T1000 (cell line): Measurements from ENCODE around the gene SCN4B.

Source experiments
- DNase-seq: peaks from one replicate; lab custom pipeline; 2025; ENCODE audit warnings: mixed read lengths; lab: John Stamatoyannopoulos, UW

Gene SCN4B

GRCh38 chr11:118129471-118130172, 23.0 kb downstream of the SCN4B start:
- DNase-seq = no peak

GRCh38 chr11:118128721-118129470, 23.7 kb downstream of the SCN4B start:
- no peak for DNase-seq

- DNase-seq = no peak
Observed at GRCh38 chr11:118128310-118128709, 24.3 kb downstream of the SCN4B start.

DNA sequence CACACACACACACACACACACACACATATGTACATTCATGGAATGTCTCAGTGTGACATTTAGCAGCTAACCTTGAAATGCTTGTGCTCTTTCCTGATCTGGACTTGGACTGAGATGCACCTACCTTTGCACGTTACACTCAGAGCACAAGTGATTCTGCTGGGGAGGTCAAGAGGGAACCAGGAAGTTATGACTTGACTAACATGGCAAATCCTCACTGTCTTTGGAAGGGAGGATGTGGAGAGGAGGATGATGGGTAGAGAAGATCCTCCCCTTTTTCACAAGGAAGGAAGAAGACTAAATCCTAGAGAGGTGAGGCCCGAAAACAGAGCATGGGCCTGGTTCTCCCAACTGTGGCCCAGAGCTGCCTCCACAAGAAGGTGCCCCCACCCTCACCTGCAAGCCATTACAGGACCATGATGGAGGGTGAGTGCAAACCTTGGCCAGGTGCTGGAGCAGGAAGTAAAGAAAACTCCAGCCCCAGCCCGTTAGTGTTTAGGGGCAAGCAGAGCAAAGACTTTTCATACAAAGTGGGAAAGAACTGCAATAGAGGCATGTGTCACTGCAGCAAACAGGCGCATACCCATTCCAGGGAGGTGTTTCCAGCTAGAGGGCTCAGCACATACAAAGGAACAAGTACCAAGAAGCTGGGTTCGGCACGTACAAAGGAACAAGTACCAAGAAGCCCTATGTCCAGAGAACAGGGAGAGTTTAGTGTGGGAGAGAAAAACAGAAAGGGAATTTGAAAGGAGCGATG, 26.4 kb downstream of the SCN4B start:
- DNase-seq = no peak

DNA sequence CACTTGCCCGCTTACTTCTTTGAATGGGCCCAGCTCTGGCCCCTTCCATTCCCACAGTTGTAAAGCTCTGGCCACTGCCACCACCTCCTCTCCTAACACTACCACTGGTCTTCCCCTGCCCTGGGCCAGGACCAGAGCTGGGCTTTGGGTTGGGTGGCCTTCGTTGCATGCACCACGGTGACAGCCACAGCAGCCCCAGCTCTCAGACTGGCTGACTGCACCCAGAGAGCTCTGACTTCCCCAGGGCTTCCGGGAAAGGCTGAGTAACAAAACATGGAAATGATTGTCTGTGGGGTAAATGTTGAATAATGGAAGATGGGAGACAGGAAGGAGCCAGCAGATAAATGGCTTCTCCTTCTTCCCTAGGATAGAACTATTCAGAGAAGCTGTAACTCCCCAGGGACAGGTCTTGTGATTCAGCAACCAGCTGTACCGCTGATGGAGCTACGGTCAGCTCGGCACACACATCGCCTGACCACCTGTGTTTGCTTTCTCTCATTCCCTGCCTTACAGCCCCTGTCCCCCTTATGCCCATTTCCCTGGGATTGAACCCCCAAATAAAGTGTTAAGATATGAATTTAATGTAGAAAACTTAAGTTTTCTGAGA, 27.6 kb downstream of the SCN4B start:
- DNase-seq = no peak

DNA sequence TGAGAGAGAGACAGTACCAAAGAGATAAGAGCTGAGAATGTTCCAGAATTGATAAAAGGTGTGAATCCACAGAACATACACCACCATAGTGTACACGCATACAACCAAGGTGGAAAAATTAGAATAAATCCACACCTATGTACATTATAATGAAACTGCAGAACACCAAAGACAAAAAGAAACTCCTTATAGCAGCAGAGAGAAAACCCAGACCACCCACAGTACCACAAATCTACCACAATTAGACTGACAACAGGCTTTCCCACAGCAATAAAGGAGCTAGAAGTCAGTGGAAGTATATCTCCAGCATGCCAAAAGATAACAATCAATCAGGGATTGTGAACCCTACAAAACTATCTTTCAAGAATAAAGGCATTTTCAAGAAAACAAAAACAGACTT, 31.8 kb downstream of the SCN4B start:
- DNase-seq = no peak

DNA sequence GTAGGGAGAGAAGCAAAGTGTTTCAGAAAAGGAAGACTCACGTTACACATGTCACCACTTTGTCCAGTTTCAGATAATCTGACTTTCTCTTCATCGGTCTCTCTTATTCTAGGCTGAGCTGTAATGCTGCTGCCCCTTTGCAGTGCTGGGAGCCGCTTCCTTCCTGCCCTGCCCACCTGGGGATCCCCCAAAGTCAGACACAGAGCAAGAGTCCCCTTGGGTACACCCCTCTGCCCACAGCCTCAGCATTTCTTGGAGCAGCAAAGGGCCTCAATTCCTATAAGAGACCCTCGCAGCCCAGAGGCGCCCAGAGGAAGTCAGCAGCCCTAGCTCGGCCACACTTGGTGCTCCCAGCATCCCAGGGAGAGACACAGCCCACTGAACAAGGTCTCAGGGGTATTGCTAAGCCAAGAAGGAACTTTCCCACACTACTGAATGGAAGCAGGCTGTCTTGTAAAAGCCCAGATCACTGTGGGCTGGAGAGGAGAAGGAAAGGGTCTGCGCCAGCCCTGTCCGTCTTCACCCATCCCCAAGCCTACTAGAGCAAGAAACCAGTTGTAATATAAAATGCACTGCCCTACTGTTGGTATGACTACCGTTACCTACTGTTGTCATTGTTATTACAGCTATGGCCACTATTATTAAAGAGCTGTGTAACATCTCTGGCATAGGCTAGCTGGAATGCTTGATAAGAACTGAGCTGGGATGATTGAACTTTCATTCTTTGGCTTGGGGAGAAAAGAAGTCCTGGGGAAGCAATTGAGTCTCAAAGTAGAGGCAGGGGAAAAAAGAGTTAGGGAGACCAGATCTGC, 34.6 kb downstream of the SCN4B start:
- no peak for DNase-seq

DNA sequence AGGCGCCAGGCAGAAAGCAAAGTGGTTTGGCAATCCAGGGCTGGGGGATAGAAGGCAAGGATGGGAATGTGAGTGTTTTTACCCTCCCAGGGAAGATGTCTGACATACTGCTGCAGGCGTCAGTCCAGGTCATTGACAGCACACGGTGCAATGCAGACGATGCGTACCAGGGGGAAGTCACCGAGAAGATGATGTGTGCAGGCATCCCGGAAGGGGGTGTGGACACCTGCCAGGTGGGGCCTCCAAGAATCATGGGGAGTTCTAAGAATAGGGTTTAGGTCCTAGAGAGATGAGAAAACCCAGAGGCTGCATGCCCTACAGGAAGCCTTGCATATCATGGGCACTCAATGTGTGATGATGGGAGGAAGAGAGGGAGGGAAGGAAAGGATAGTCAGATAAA, 37.6 kb downstream of the SCN4B start:
- no peak for DNase-seq

DNA sequence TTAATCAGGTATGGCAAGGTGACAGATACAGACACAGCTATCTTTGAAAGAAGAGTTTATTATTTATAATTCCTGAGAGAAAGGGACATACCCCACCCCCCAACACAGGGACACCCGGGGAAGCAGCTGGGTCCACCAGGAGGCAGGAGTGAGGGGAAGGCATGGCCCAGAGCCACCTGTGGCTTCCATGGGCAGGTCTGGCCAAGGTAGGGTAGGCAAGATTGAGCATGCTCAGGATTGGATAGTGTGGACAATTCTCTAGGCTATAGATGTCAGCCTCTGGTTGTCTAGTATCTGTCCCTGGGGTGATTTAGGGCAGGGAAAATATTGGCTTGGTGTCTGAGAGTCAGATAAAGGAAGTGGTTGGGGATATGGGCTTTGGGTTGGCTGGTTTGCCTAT, 38.4 kb downstream of the SCN4B start:
- DNase-seq = no peak

- no peak for DNase-seq
Observed at GRCh38 chr11:118112711-118113430, 39.8 kb downstream of the SCN4B start.

GRCh38 chr11:118111744-118112035, 40.9 kb downstream of the SCN4B start:
- DNase-seq = no peak

DNA sequence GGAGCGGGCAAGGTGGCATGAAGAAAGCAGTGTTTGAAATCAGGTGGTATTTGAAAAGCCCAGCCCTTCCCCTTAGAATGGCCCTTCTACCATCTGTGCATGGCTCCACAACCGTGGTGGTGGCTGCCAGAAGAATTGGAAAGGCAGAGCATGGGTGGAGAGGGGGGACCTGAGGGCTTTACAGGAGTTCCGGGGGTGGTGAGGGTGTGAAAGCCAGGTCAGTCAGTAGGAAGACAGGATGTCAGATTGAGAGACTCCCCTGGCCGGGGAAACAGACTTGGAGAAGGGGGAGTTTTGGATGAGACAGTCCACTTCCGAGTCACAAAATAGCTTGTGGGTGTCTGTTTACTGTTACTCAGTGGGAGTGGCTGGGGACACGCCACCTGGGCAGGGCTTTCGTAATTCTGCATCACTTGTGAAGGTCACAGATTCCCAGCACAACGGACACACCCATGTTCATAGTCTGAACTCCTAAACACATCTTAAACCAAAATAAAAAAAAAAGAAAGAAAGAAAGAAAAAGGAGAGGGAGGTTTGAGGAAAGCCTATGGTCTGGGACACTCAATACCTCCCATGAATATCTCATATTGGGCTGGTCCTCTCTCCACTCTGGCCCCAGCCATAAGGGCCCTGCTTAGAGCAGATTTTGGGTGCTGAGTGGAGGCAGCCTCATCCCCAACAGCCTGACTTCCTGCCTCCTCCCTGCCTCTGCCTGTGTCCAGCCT, 41.4 kb downstream of the SCN4B start:
- no peak for DNase-seq

- no peak for DNase-seq
Observed at GRCh38 chr11:118109231-118109630, 43.4 kb downstream of the SCN4B start.

GRCh38 chr11:118108513-118108912, 44.1 kb downstream of the SCN4B start:
- DNase-seq = no peak

DNA sequence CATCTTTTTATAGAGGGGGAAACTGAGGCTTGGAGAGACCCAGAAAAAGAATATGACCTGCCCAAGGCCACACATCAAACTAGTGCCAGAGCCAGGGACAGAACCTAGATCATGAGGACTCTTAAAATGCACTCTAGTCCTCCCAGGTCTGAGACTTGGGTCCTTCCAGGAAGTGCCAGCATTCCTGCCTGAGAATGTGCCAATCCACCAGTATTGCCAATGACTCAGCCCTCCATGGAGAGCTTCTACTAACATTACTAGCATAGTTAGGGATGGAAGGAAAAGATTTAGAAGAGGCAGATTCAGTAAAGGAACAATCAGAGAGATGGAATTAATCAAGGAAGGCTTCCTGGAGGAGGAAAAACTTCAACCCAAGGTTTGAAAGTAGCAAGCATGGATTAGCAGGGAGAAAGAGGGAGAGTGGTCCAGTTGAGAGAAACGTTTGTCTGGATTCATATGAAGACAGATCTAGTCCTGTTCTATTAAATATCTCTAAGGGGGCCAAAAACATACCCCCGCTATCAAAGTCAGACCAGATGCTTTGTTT, 45.8 kb downstream of the SCN4B start:
- no peak for DNase-seq

- DNase-seq = no peak
Observed at GRCh38 chr11:118105657-118106305, 46.8 kb downstream of the SCN4B start.

DNA sequence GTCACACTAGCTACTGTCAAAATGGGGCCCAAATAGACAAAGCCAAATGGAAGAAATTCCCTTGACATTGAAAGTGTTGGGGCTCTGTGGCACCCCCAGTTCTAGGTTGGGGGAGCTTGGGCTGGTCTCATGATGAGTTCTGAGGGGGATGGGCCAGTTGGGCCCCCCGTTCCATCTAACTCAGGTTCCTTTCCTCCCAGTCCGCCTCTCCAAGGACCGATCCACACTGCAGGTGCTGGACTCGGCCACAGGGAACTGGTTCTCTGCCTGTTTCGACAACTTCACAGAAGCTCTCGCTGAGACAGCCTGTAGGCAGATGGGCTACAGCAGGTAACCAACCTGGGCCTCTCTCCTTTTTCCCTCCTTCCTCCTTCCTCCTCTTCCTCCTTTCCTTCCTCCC, 48.1 kb downstream of the SCN4B start:
- DNase-seq = no peak

DNA sequence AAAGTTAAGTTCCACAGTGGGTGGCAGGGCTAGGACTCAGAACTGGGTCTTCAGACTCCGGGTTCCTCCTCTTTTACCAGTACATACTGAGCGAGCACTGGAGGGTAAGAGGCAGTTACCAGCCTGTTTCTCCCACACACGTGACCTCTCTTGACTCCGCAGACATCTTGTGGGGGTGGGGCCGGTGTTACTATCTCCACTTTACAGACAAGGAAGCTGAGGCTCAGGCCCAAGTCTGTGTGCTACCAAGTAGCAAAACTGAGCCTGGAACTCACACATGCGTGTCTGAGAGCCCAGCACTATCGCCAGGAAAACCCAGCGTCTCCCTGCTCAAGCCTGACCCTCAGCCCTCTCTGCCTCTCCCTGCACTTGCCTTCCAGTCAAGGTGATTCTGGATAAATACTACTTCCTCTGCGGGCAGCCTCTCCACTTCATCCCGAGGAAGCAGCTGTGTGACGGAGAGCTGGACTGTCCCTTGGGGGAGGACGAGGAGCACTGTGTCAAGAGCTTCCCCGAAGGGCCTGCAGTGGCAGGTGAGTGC, 49.8 kb downstream of the SCN4B start:
- no peak for DNase-seq

- DNase-seq = no peak
Observed at GRCh38 chr11:118100691-118101232, 51.9 kb downstream of the SCN4B start.
